ENCODE data around the gene PLXNC1.
A peak's percentile ranks its signal among the peaks of the same experiment; 100 is the strongest.

Gene PLXNC1

GRCh38 chr12:94101738-94102660 is 46.4 kb upstream of the PLXNC1 start:
- Histone ChIP-seq H3K4me1 (peaks cover 0 to 12% (median 4%) of the 10 kb centered on the region in 4 donors), H3K27ac (peak overlapping the region; percentile 38 to 39), H3K9me3 (no peaks in the 10 kb centered on the region), H3K36me3 (no peaks in the 10 kb centered on the region), H3K27me3 (peaks cover 0 to 18% of the 10 kb centered on the region in 2 donors), H3K4me3 (peak overlapping the region; percentile 54 to 73)
- DNase-seq = peak; percentile 90 to 92
- peak; percentile 79 to 83 for TF ChIP-seq CTCF (IDR thresholded peaks at IDR 0.05)
- intact Hi-C loops (cut with DNase I; ENCODE audit: low total_unique reads) = loop anchor here (2.0 to 5.0 kb wide), 3 partner anchors 335 to 599 kb away; partner anchors contain the start of gene SOCS2

- no peaks in the 10 kb centered on the region for H3K9me3 ChIP-seq
- no peaks in the 10 kb centered on the region for H3K36me3 ChIP-seq
- TF ChIP-seq CTCF (IDR thresholded peaks at IDR 0.05) = no peak
- no peak for DNase-seq
- no peak overlapping the region for H3K27ac ChIP-seq
- intact Hi-C loops (cut with DNase I; ENCODE audit: low total_unique reads) = loop anchor here (2.0 to 5.0 kb wide), 3 partner anchors 337 to 601 kb away; partner anchors contain the start of gene SOCS2
- H3K4me3 ChIP-seq = no peak overlapping the region
- H3K4me1 ChIP-seq = peaks cover 0 to 12% (median 4%) of the 10 kb centered on the region in 4 donors
- H3K27me3 ChIP-seq = peaks cover 0 to 18% of the 10 kb centered on the region in 2 donors
Measured at GRCh38 chr12:94103986-94104385, 44.4 kb upstream of the PLXNC1 start.

- no peak for DNase-seq
- Histone ChIP-seq H3K4me3 (no peak overlapping the region), H3K27ac (no peak overlapping the region), H3K27me3 (peaks cover 0 to 18% of the 10 kb centered on the region in 2 donors), H3K36me3 (no peaks in the 10 kb centered on the region), H3K9me3 (no peaks in the 10 kb centered on the region), H3K4me1 (no peaks in the 10 kb centered on the region)
- no peak for TF ChIP-seq CTCF (IDR thresholded peaks at IDR 0.05)
- intact Hi-C loops (cut with DNase I; ENCODE audit: low total_unique reads) = no loop called here
Measured at GRCh38 chr12:94107910-94108309, 40.5 kb upstream of the PLXNC1 start.

- no peak for TF ChIP-seq CTCF (IDR thresholded peaks at IDR 0.05)
Measured at GRCh38 chr12:94109160-94109559, 39.2 kb upstream of the PLXNC1 start.

GRCh38 chr12:94110258-94110657 is 38.1 kb upstream of the PLXNC1 start:
- Histone ChIP-seq H3K4me3 (no peak overlapping the region), H3K4me1 (no peaks in the 10 kb centered on the region), H3K36me3 (no peaks in the 10 kb centered on the region), H3K27ac (no peak overlapping the region), H3K9me3 (no peaks in the 10 kb centered on the region), H3K27me3 (peaks cover 0 to 3% of the 10 kb centered on the region in 2 donors)
- intact Hi-C loops (cut with DNase I; ENCODE audit: low total_unique reads) = no loop called here
- TF ChIP-seq CTCF (IDR thresholded peaks at IDR 0.05) = no peak
- no peak for DNase-seq

More at GRCh38 chr12:94109160-94109559, 39.2 kb upstream of the PLXNC1 start:
- DNase-seq = no peak
- Histone ChIP-seq H3K27ac (no peak overlapping the region), H3K9me3 (no peaks in the 10 kb centered on the region), H3K36me3 (no peaks in the 10 kb centered on the region), H3K4me1 (no peaks in the 10 kb centered on the region), H3K27me3 (peaks cover 0 to 13% of the 10 kb centered on the region in 2 donors), H3K4me3 (no peak overlapping the region)
- intact Hi-C loops (cut with DNase I; ENCODE audit: low total_unique reads) = no loop called here

Measured in tibial artery (tissue), 4 donors.